ENCODE data around the gene MRPS27.

Gene MRPS27

GRCh38 chr5:72234265-72234700 lies 85.8 kb downstream of the MRPS27 start:
- no peak for DNase-seq (ENCODE audit: low read depth in 2 of 2, low spot score in 1 of 2)

GRCh38 chr5:72233835-72234234 lies 86.2 kb downstream of the MRPS27 start:
- DNase-seq (ENCODE audit: low read depth in 2 of 2, low spot score in 1 of 2), result no peak

- no peak for DNase-seq (ENCODE audit: low read depth in 2 of 2, low spot score in 1 of 2)
Observed at GRCh38 chr5:72232838-72233237, 87.2 kb downstream of the MRPS27 start.

GRCh38 chr5:72231991-72232703 lies 87.9 kb downstream of the MRPS27 start:
- no peak for DNase-seq (ENCODE audit: low read depth in 2 of 2, low spot score in 1 of 2)

GRCh38 chr5:72228960-72229359 lies 91.1 kb downstream of the MRPS27 start:
- no peak for DNase-seq (ENCODE audit: low read depth in 2 of 2, low spot score in 1 of 2)

GRCh38 chr5:72226950-72227349 lies 93.1 kb downstream of the MRPS27 start:
- DNase-seq (ENCODE audit: low read depth in 2 of 2, low spot score in 1 of 2), result no peak

- DNase-seq (ENCODE audit: low read depth in 2 of 2, low spot score in 1 of 2), result no peak
Observed at GRCh38 chr5:72225741-72226140, 94.3 kb downstream of the MRPS27 start.

- DNase-seq (ENCODE audit: low read depth in 2 of 2, low spot score in 1 of 2), result no peak
Observed at GRCh38 chr5:72224946-72225463, 95.0 kb downstream of the MRPS27 start.

GRCh38 chr5:72223371-72223770 lies 96.7 kb downstream of the MRPS27 start:
- DNase-seq (ENCODE audit: low read depth in 2 of 2, low spot score in 1 of 2), result no peak

- DNase-seq (ENCODE audit: low read depth in 2 of 2, low spot score in 1 of 2), result no peak
Observed at GRCh38 chr5:72222521-72222920, 97.5 kb downstream of the MRPS27 start.

GRCh38 chr5:72221541-72221940 lies 98.5 kb downstream of the MRPS27 start:
- no peak for DNase-seq (ENCODE audit: low read depth in 2 of 2, low spot score in 1 of 2)

- DNase-seq (ENCODE audit: low read depth in 2 of 2, low spot score in 1 of 2), result no peak
Observed at GRCh38 chr5:72221099-72221498, 98.9 kb downstream of the MRPS27 start.

- no peak for DNase-seq (ENCODE audit: low read depth in 2 of 2, low spot score in 1 of 2)
Observed at GRCh38 chr5:72216756-72217155, 103.3 kb downstream of the MRPS27 start.

- no peak for DNase-seq (ENCODE audit: low read depth in 2 of 2, low spot score in 1 of 2)
Observed at GRCh38 chr5:72214168-72214567, 105.9 kb downstream of the MRPS27 start.

- no peak for DNase-seq (ENCODE audit: low read depth in 2 of 2, low spot score in 1 of 2)
Observed at GRCh38 chr5:72213482-72213881, 106.6 kb downstream of the MRPS27 start.

GRCh38 chr5:72212171-72212570 lies 107.9 kb downstream of the MRPS27 start:
- no peak for DNase-seq (ENCODE audit: low read depth in 2 of 2, low spot score in 1 of 2)

- DNase-seq (ENCODE audit: low read depth in 2 of 2, low spot score in 1 of 2), result no peak
Observed at GRCh38 chr5:72210888-72211678, 109.0 kb downstream of the MRPS27 start.

- DNase-seq (ENCODE audit: low read depth in 2 of 2, low spot score in 1 of 2), result no peak
Observed at GRCh38 chr5:72209147-72210115, 110.6 kb downstream of the MRPS27 start.

- no peak for DNase-seq (ENCODE audit: low read depth in 2 of 2, low spot score in 1 of 2)
Observed at GRCh38 chr5:72208324-72208926, 111.6 kb downstream of the MRPS27 start.

GRCh38 chr5:72206994-72207393 lies 113.0 kb downstream of the MRPS27 start:
- no peak for DNase-seq (ENCODE audit: low read depth in 2 of 2, low spot score in 1 of 2)

GRCh38 chr5:72206160-72206559 lies 113.9 kb downstream of the MRPS27 start:
- no peak for DNase-seq (ENCODE audit: low read depth in 2 of 2, low spot score in 1 of 2)
